HG02943 (cell line): ENCODE results near the gene AQP4.

Source experiments
- ATAC-seq: cut with Tn5 transposase; IDR thresholded peaks from one replicate; pipeline ENCODE4 v1.9.1; 2021; ENCODE audit warnings: mild to moderate bottlenecking, low read depth, moderate library complexity; ENCODE audit not compliant: unreplicated experiment

The AQP4 gene

DNA sequence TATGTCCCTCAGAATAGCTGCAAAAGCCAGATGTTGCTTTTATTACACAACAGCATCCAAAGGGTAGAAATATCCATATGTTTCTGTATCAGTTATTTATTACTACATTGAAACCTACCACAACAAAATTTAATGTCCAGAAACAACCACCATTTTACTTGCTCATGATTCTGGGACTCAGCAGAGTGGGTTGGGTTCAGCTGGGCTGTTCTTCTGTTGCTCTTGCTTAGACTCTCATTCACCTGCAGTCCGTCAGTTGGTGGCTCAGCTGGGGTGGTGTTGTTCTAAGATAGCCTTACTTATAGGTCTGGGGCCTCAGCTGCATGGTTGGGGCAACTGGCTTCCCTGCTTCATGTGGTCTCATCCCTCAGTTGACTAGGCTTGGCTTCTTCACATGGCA lies 21.7 kb downstream of the AQP4 start:
- no peak for ATAC-seq

GRCh38 chr18:26840965-26841364 lies 24.5 kb downstream of the AQP4 start:
- ATAC-seq, result no peak

DNA sequence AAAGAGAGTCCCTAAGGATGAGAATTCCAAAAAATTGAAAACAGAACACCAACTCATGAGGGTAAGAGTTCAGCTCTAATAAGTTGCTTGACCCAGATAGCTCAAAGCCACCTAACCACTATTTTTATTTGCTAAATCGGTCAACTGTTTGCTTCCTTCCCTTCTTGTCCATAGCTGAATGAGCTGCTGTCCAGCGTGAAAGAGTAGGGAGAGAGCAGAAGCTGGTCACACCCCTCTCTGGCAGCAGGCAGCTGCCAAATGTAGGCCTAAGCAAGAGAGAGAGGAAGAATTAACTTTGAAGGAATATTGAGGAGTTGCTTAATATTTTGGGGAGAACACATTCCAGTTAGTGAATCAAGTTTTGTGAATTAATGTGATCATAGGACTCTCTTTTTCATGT lies 25.9 kb downstream of the AQP4 start:
- ATAC-seq, result no peak

DNA sequence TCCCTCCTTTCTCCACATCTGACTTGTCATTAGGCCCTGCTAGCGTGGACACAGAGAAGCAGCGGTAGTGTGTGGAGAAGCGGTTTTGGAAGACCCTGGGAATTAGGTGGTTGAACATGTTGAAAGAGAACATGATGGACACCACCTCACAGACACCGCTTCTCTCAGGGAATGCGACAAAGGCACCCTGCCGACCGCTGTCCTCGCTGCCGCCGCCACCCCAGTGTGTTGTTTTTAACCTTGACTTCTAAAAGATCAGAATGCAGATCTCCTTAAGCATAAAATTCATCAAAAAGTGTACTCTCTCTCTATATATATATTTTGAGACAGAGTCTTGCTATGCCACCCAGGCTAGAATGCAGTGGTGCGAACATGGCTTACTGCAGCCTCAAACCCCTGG lies 33.2 kb downstream of the AQP4 start:
- ATAC-seq, result no peak

GRCh38 chr18:26827581-26827980 lies 37.9 kb downstream of the AQP4 start:
- ATAC-seq, result no peak

DNA sequence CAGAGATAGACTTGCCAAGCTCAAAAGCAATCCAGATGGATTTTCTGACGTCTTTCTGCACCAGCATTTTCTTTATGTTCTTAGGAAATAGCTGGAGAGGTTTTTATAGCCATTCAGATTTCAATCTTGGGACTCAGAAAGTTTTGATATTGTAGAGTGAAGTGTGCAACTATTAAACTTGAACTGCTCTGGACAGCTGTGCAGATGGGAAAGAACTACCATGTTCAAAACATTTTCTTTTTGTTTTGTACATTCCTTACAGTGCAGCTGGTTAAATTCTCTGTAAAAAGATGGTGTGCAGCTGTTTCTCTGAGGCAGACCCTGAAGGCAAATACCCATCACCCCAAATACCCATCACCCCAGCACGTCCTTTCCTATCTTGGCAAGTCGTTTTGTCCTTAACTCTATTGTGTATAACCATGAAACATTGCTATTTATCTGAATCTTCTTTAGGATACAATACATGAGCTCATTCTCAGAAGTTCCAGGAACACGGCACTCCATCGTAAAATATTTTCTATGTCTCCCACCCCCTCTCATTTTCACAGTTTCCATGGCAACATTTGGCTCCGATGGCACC lies 38.8 kb downstream of the AQP4 start:
- no peak for ATAC-seq

DNA sequence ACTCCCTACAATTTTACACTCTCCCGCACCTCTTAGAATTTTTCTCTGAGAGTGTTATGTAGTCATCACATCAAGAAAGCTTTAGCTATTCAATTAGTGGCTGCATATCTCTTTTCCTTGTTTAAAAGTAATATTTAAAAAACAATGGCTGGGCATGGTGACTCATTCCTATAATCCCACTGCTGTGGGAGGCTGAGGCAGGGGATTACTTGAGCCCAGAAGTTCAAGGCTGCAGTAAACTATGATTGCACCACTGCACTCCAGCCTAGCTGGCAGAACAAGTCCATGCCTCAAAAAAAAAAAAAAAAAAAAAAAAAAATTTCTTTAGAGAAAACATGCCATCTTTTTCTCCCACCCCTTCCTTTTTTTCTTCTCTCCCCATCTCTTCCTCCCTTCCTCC lies 44.3 kb downstream of the AQP4 start:
- no peak for ATAC-seq

DNA sequence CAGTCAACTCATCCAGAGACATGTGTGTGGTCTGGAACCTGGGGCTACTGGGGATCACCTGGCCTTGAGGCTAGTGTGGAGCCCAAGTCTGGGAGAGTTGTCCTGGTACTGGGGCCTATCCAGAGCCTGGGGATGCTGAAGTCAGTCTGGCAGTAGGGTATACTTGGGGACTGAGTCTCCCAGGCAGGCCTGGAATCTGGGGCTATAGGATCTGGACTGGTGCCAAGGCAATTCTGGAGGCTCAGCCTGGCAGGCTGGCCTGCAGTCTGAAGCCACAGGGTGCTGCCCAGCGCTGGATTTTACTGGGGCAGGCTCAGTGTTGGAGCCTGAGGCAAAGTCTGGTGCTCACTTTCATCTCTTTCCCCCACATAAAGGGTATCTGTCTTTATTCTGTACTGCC lies 46.5 kb downstream of the AQP4 start:
- no peak for ATAC-seq

GRCh38 chr18:26818461-26818860 lies 47.0 kb downstream of the AQP4 start:
- no peak for ATAC-seq

DNA sequence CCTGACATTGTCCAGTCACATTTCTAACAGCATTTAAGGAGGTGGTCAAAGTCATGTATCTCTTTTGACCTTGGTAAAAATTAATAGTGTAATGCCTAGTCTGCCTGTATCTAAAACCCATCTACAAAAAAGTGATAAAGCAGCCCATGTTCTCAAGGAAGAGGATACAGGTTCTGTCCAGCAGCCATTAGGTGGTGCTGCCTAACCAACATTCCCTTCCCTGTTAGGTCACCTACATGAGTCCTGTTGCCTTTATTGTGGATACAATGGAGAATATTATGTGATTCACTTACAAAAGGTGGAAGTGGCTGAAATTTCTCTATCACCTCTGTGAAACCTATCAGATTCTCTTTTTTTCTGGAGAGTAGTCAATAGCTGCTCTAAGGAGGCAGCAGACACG lies 52.5 kb downstream of the AQP4 start:
- ATAC-seq, result no peak

- no peak for ATAC-seq
These were observed 53.0 kb downstream of the AQP4 start for GRCh38 chr18:26812462-26812861.

- no peak for ATAC-seq
These were observed 56.2 kb downstream of the AQP4 start for GRCh38 chr18:26809346-26809745.

GRCh38 chr18:26806224-26806623 lies 59.3 kb downstream of the AQP4 start:
- no peak for ATAC-seq

DNA sequence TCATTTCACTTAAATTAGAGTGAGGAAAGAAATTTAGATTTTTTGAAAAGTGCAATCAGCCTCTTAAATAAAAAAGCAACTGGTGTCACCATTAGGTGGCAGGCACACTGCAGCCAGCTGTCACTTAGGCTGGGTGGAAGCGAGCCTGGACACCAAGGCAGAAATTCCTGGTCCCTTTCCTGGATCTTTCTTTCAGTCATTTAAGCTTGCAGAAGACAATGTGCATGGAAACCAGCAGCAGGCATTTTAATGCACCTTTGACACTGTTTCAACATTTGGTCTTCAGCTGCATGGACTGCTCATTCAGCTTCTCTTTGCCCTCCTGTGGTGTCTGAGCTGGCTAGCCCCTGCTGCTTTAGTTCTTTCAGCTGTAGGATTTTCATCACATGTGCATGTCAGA lies 61.0 kb downstream of the AQP4 start:
- no peak for ATAC-seq

DNA sequence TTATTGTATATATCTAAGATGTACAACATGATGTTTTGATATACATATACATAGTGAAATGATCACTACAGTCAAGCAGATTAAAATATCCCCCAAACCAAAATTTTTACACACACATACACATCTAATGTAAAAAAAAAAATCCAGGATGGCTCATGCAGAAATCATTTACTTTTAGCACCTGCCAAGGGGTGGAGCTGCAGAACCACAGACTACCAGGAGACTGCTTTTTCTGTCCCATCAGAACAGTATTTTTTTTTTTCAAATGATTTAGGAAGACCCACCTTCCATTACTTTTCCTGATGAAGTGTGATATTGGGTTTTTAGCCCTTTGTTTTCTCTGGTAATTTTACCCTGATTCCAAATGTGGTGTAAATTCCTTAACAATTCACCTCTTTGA lies 61.9 kb downstream of the AQP4 start:
- no peak for ATAC-seq

DNA sequence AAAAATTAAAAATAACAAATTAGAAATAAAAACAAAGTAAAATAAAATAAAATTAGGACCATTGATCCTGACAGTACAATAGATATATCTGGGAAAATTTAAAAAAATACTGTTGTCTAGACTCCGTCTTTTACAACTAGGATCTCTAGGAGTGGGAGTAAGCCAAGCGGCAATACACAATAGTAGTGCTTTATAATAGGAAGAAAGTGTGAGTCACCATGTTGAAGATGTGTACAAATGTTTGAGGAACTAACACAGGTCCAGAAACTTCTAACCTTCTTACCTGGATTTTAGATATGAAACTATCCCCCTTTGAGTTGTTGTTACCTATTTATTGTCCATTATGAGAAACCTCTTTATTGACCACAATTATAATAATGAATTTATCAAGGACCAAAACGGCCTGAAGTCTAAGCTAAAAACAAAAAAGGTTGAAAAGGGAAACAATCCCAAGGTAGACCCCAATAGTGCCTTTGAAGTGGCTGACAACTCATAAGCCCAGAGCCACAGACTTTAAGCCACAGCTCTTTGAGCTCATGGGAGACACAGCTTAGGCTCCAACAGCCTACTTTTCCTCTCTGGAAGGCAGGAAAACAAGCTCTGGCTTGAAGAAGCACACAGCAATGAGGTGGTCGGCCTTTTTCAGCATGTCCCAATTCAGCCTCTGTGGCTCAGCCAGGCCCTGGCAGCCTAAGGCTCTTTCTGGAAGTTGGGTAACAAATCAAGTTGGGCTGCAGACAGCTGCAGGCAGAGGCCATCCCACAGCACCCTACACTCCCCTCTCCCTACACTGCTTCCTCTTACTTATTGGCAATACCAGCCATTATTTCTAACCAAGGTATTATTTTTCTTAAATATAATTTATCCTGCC lies 62.9 kb downstream of the AQP4 start:
- no peak for ATAC-seq
